HG03159 (cell line): ENCODE data around the gene APOL6.
"Not testable (repeated sequence)": the region's sequence is repeated elsewhere in the genome, so short reads cannot be mapped to it uniquely, and the experiment has no call there.

Experiments used
- ATAC-seq: cut with Tn5 transposase; IDR thresholded peaks from one replicate; pipeline ENCODE4 v1.9.1; 2021; ENCODE audit warnings: mild to moderate bottlenecking, moderate library complexity; ENCODE audit not compliant: unreplicated experiment

The APOL6 gene

DNA sequence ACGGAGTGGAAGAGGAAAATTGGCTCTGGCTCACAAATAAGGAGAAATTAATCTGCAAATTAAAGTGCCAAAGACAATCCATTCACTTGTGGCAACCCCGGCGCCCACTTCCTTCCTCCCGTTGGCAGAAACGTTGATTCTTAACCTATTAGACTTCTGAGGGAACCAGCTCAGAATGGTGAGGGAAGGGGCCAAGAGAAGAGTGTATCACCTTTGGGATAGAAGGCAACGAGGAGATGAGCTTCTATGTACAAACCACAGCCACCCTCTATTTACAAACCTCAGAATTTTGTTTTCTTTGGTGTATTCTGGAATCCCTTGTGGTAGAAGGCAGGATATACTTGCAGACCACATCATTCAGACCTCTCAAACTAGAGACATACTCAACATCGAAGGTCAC, 32.2 kb upstream of the APOL6 start:
- ATAC-seq: no peak

DNA sequence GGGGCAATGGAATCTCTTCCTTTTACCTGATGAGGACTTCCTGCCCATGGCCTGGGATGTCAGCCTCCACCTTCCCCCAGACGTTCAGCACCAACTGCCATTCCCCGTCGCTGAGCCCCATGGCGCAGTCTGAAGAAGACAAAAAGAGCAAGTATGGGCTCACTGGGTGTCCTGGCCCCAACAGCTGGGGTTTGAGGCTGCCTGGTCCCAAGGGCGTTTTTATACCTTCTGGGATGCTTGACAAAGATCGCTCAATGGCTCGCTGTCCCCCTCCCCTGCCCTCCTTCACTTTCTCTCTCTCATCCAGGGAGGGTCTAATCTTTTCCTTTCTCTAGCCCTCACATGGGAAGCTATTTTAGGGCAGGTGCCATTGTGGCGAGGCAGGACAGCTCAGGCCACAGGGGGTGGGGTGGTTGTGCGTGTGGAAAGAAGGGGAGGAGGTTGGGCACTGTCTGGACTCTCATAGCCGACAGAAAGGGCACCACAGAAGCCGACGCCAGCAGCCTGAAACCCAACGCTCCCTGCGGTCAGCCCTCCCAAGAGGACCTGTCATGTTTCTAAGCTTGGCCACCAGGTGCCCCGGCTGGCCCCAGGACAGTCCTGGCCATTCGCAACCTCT, 31.0 kb upstream of the APOL6 start, which contains the start of gene MB:
MB (minus strand) TSS at position 193 of the 619 bp plus-strand sequence; CDS start at position 121, 72 bp downstream.
- ATAC-seq: no peak

DNA sequence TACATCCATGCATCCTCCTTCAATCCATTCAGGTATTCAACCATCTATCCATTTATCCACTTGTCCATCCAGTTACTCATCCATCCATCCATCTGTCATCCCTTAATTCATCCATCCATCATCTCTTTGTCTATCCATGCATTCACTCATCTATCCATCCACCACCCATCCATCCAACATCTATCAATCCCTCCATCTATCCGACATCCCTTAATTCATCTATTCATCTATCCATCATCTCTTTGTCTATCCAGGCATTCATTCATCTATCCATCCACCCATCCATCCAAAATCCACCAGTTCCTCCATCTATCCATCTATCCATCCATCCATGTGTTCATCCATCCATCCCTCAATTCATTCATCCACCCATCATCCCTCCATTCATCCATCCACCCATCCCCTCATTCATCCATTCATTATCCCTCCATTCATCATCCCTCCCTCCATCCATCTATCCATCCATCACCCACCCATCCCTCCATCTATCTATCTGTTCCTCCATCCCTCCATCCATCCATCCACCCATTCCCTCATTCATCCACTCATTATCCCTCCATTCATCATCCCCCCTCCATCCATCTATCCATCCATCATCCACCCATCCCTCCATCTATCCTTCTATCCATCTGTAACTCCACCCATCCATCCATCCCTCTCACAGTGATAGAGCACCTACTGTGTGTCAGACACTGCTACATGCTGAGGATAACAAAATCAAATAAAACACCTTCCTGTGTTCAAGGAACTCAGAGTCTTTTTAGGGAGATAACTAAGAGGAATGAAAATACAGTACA, 29.6 kb upstream of the APOL6 start:
- no peak for ATAC-seq

DNA sequence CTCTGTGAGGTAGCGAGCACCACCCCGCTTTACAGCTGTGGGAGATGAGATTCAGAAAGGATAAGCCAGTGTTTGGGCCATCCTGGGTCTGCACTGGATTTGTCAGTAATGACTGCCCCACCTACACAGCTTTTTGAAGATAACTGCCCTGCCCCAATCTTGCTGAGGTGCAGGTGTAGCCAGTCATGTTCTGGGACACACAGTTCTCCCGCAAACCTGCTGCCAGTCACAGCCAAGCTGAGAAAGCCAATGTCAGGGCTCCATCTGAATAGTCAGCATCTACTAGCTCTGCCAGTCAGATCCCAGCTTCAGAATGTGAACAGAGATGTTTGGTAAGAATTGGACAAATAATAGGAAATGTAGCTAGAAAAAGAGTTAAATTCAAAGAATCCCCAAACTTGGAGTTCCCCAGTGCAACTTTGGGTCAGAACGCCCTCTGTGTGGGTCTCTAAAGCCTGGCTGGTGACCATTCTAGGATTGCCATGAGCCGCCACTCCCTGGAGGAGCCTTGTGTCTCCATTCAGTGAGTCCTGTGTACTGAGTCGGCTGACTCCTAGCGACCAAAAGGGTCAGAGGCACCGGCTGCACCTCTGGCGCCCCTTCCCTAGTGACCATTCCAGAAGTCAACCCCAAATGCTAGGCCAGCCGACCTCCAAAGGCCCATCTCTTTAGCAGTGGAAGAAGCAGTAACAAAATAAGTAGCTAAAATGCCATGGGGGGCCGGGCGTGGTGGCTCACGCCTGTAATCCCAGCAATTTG, 28.7 kb upstream of the APOL6 start:
- no peak for ATAC-seq

DNA sequence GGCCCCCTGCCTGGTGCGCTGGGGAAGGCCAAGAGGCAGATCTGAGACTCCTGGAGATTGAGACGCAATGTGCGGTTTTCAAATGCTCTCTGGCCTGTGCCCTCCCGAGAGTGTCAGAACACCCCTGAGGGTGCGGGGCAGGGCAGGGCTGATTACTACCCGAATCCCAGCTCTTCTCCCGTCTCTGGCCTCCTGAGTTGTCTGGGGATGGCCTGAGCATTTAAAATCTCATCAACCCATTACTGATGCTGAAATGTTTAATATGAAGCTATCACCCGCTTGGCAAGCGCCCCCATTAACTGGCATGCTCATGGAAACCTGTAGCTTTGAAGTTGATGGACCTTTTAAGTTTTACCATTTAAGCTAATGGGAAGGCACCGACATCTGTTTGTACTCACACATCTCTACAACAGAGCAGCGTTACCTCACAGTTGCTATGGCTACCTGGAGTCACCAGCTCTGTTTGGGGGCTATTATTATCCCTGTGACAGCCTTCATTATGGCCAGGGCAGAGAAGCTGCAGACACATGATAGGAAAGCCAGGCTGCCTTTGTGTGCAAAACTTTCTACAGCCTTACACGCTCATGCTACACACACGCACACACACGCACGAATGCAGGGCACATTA, 27.5 kb upstream of the APOL6 start:
- no peak for ATAC-seq

DNA sequence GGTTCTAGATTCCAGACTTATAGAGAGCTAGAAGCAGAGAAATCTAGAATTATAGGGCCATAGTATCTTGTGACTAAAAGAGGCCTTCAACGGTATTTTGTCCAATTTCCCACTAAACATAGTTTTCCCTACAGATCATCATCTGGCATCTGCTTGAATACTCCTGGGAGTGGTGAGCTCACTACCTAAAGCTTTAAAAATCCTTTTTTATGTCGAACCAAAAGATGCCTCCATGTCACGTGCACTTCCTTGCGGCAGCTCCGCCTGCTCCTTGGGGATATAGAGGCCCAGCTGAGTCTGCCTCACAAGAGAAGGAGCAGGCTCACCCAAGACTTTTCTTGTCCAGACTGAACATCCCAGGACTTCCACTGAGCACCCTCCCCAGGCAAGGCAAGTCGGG, 26.8 kb upstream of the APOL6 start:
- ATAC-seq: no peak

DNA sequence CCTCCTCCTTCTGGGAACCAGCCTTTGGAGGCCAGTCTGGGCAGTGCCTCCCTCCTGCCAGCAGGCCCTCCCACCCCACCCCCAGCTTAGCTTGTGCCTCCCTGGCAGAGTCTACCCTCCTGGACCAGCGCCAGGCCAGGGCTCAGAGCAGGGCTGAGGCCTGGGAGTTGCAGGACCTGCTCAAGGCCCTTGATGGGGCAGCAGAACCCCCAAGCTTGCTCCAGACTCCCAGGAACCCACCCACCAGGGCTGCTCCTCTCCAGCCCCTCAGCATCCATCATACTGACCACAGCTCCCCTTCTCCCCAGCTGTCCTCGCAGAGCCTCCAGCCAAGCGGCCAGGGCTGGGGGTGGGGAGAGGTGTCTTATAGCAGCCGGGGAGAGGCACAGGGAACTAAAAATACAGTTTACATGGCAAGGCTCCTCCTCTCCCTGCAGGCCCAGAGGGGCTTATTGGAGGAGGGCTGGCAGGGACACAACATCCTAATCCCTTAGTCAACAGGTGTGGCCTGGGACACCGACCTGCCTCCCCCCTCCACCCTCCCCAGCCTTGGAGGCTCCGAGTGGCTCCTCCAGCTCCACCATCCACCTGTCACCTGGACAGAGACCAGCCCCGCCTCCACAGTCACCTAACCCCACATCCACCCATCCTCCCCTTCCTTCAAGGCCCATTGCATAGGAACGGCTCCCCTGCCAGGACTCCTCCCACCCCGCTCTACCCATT, 25.9 kb upstream of the APOL6 start:
- no peak for ATAC-seq

DNA sequence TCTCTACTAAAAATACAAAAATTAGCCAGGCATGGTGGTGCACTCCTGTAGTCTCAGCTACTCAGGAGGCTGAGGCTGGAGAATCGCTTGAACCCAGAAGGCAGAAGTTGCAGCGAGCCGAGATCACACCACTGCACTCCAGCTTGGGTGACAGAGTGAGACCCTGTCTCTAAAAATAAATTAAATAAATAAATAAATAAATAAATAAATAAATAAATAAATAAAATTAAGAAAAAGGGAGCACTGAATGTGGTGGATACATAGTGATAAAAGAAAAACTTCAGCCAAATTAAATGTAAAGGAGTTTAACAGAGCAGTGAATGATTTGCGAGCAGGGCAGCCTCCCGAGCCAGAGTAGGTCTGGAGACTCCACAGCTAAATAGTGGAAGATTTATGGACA, 24.4 kb upstream of the APOL6 start:
- not testable (repeated sequence) for ATAC-seq

DNA sequence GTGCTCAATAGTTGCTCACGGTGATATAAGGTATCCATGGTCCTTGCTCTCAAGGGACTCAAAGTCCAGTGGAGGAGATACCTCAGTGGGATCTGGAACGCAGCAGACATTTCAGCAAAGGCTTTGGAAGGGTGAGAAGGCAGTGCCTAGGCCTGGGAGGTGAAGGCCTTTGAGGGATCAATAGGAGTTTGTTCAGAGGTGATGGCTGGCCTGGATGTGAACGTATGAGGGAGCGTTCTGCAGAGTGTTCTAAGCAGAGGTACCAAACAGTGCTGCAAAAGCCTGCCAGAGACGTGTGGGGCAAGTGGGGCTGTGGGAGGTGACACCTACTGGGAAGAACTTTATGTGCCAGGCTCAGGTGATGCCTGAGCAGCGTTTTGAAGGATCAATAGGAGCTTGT, 23.7 kb upstream of the APOL6 start:
- ATAC-seq: no peak

DNA sequence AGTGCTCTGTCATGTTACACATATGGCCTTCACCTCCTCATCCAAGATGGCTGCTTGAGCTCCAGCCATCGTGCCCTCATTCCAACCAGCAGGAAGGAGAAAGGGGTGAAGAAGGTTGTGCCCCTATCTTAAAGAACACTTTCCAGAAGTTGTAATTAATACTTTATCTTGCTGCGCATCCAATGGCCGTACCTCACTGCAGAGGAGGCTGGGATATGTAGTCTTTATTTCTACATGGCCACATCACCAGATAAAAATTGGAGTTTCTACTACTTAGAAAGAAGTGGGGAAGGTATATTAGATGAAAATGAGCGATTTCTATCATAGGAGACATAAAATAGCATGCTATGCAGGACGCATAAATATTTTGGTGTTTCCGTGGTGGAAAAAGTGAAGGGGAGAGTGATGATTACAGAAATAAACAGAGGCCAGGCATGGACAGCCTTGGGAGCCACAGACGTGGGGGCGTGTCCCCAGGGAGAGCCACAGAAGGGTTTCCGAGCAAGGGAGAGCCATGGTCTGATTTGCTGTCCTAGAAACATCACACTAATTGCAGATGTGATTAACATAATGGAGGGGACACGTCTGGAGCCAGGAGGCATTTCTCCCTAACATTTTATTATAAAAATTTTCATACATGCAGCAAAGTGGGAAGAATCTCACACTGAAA, 22.3 kb upstream of the APOL6 start:
- ATAC-seq: no peak

DNA sequence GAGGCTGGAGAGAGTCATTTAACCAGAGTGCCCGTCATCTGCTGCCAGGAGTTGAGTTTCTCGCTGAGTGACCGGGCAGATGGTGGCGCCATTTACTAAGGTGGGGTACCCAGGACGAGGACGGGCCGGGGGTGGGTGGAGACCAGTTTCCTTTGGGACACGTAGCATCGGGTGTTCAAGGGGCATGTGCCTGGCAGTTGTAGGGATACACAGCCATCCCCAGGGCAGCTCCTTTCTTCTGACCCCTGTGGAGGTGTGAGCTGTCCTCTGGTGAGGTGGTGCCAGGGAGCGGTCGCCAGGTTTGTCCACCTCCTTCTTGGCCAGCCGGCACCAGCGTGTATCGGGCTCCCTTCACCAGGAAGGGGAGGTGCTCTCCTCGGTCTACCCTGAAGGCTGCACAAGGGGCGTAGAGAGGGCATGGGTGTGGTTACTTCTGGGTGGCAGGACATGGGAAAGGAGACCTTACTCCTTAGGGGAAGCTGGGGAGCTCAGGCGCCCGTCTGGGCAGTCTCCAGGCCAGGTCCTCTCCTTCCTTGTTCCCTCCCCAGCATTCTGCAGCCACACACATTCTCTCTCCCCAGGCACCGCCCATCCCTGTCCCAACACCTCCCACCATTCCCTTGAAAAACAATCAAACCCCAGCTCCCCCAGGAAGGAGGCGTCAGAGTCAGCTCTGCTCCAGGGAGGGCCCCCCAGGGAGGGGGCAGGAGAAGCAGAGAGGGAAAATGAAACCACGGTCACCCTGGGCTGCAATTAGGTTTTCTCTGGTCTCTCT, 20.8 kb upstream of the APOL6 start:
- no peak for ATAC-seq

DNA sequence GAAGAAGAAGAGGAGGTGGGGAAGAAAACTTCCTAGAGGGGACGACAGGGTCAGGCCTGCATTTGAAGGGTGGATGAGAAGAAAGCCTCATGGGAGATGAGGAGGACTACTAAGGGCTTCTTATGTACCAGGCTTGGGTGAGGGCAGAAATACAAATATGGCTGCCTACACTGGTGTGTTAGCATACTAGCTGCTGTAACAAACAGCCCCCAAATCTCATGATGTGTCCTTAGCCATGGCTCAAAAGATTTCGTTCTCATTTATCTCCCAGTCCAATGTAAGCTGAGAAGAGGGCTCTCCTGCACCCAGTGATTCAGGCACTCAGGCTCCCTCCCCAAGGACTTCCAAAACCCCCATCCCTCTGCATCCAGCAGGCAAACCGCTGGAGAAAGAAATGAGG, 19.5 kb upstream of the APOL6 start:
- no peak for ATAC-seq

DNA sequence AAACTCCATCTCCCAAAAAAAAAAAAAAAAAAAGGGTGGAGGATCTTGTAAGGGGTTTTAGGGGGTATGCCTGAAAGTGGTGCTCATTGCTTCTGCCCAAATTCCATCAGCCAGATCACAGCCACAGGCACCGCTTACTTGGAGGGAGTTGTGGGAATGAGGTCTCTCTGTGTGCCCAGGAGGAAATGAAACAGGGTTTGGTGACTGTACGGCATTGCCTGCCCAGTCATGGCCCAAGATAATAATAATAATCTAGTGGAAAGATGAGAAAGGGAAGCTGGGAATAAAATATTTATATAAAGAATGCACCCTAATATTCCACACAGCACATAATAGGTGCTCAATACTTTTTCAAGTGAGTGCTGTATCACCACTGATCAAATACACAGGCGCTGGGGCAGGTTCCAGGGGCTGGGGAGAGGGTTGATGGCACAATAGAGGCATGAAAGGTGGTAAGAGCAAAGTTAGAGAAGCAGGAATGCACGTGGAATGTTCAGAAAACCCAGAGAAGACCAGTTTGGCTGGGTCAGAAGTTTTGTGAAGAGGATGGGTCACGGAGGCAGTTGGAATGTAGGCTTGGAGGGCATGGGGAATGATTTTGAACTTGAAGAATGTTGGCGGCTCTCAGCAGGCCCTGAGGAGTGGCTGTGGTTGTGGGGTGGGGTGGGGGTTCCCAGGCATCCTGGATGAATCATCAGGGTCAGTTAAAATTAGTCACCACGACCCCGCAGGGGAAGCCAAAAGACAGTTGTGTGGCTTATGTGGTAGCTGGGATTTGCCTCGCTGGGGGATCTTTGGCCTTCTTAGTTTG, 18.6 kb upstream of the APOL6 start:
- no peak for ATAC-seq

DNA sequence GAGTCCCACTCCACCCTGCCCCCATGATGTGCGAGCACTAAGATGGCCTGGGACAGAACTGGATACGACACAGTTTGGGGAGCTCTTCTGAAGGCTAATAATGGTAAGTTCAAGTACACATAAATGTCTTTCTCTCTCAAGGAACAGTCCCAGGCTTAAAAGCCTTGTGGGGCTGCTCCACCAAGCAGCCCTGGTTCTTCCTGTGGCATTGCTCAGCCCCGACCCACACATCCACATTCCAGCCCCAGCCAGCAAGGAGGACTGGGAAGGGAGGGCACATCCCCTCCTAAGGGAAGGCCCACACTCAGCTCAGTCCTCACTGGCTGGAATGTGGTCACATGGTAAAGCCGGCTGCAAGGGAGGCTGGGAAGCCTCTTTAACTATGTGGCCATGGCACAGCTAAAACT, 17.9 kb upstream of the APOL6 start:
- no peak for ATAC-seq

DNA sequence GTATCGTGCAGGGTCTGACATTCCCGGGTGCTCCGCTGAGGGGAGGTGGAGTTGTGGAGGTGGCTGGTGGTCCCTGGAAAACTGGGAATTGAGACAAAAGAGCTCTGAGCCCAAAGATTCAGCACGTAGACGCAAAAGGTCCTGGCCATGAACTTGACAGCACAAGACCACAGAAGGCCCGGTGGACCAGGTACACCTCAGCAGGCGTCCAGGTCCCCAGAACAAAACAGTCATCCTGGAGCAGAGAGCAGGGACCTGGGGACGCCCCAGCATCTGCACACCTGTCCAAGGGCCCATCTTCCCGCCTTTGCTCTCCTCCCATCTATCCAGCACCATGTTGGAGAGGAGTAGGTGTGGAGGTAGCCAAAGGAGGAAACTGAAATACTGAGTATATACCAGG, 17.4 kb upstream of the APOL6 start:
- no peak for ATAC-seq

DNA sequence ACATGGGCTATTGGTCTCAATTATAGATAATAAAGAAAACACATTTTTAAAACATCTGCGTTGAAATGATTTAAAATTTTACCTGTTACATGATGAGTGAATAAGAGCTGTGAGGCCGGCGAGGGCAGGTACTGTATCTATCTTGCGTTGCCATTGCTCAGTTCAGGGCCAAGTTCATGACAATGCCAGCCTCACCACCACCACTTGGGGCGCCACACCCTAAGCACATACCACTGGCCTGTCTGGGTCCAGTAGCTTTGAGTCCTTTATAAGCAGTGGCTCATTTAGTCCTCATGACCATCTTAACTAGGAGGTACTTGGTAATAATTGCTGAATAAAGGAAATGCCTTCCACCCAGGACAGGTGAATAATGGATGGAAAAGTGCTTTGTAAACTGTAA, 16.6 kb upstream of the APOL6 start:
- no peak for ATAC-seq

DNA sequence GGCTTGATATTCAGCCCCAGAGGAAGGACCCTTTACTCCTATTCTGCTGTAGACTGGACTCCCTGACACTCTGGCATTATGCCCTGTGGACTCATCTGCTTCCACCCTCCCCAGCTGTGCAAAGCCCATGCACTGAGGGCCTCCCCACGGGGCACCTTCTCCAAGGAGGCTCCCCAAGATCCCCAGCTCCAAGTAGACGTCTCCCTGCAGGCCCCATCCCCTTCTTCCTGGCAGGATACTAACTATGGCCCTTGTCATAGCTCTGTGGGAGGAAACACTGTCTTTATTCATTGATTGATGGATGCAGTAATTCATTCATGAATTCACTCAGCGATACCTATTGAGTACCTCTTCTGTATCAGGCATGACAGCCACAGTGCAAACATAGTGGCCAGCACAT, 15.3 kb upstream of the APOL6 start:
- ATAC-seq: no peak

DNA sequence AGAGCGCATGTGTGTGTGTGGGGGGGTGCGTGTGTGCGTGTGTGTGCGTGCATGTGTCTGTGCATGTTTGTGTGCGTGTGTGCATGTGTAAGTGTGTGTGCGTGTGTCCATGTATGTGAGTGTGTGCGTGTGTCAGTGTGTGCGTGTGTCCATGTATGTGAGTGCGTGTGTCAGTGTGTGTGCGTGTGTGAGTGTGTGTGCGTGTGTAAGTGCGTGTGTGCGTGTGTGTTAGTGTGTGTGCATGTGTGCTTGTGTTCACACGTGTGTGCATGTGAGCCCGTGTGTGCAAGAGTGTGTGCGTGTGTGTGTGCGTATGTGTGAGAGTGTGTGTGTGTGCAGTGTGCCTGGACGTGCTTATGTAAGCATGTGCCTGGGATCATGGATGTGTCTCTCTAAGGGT, 14.7 kb upstream of the APOL6 start:
- ATAC-seq: no peak

DNA sequence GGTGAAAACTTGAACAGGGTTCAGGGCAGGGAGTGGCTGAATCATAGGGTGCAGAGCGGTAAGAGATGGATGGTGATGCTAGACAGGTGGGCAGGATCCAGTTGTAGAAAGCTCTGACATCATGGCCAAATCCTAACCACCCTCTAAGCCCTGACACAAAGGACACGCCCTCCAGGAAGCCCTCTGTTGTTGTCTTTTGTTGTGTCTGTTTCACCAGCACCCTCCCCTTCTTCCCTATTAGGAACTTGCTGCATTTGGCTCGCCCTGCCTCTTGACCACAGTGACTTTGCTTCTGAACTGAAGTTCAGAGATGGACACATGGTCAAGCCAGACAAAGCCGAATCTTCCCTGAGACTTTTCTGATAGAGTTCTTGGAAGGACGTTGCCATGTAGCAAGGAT, 14.2 kb upstream of the APOL6 start:
- ATAC-seq: no peak
